Right lobe of liver (tissue), 6 donors: Measurements from ENCODE around the gene BTC. TPM values are rescaled to one million over a fixed set of nuclear protein-coding genes. Genes with fewer than 3 reads are reported as not detected.
"Not testable (repeated sequence)": the region's sequence is repeated elsewhere in the genome, so short reads cannot be mapped to it uniquely, and the experiment has no call there.

ENCODE experiments used
- ATAC-seq, 4 donors: fragments of 200-7000 bp; cut with Tn5 transposase; one replicate each; pipeline ENCODE4 v1.9.1; 2020; ENCODE audit warnings: mild to moderate bottlenecking in 4 of 4, moderate library complexity in 4 of 4
- DNase-seq, 3 donors: peaks; one replicate each; pipeline ENCODE4 v3.0.0-alpha.2; 2020
- H3K27ac ChIP-seq, 3 donors: fragments of 200-600 bp; one replicate each; pipeline ENCODE4 v1.8.0; 2022
- H3K27me3 ChIP-seq, 2 donors: fragments of 200-600 bp; one replicate each; pipeline ENCODE4 v1.8.0; 2022
- H3K36me3 ChIP-seq, 4 donors: fragments of 200-600 bp; sonication (generic) in 1 of 4; one replicate each; pipeline versions ENCODE4 v1.5.1 to v1.8.0; 2017 to 2022; ENCODE audit warnings: control low read depth in 1 of 4
- H3K4me1 ChIP-seq, 4 donors: fragments of 200-600 bp; sonication (generic) in 1 of 4; one replicate each; pipeline versions ENCODE4 v1.5.1 to v1.8.0; 2017 to 2022; ENCODE audit warnings: control low read depth in 1 of 4
- H3K4me3 ChIP-seq, 3 donors: fragments of 200-600 bp; one replicate each; pipeline ENCODE4 v1.8.0; 2022
- H3K9me3 ChIP-seq, 4 donors: fragments of 200-600 bp; sonication (generic) in 1 of 4; one replicate each; pipeline versions ENCODE4 v1.5.1 to v1.8.0; 2017 to 2022; ENCODE audit warnings: control low read depth in 1 of 4
- CTCF ChIP-seq, 4 donors: fragments of 200-600 bp in 3 of 4; fragments of 450-650 bp in 1 of 4; IDR thresholded peaks; one replicate each; pipeline versions ENCODE4 v1.5.1 to v1.8.0; 2016 to 2022; ENCODE audit warnings: antibody characterized with exemption in 4 of 4, mild to moderate bottlenecking in 2 of 4
- POLR2A ChIP-seq: fragments of 450-650 bp; IDR thresholded peaks from one replicate; pipeline ENCODE4 v1.6.1; 2017; ENCODE audit warnings: antibody characterized with exemption, mild to moderate bottlenecking
- WGBS: methylation state at CpG from one replicate; pipeline ENCODE4 v1.1.6; 2018; ENCODE audit warnings: low coverage, low lambda C conversion rate; ENCODE audit not compliant: insufficient coverage; ENCODE audit errors: missing lambda C conversion rate; 5-methylcytosine and 5-hydroxymethylcytosine counted together
- intact Hi-C, 2 donors: fragments of 100-400 bp; cut with DNase I; formaldehyde crosslinking; loops; one replicate each; pipeline versions ENCODE4 v1.11.2 to v1.14.1; 2022
- total RNA-seq, 6 experiments: library from RNA; depleted of rRNA in 2 of 6; stranded (reverse); fragments of >200 nt in 2 of 6; fragmentation: NEBNext Ultra II Directional in 3 of 6; extraction: Animal tissue kit (Norgen Biotek cat#: 25700) in 3 of 6; gene quantifications; one replicate each; pipeline versions ENCODE4 v1.1.0 to v1.2.4, GENCODE V29; 2016 to 2023
- donor health status: DM: no; HTN: yes; CAD: no.
- donor health status: DM: no; HTN: no; CAD: no.
- donor health status: DM: no; HTN: no; CAD: no.
- donor health status: DM: no; HTN: yes; CAD: no.
- donor health status: DM: no; HTN: yes; CAD: no.

Gene BTC
- total RNA-seq, 6 experiments from 2014 or later: 0.26 to 0.95 (median 0.49) TPM

- 18% methylated on average over 1 of the region's 1 CpG for WGBS
- Histone ChIP-seq H3K36me3 (no peaks in the 10 kb centered on the region), H3K9me3 (no peaks in the 10 kb centered on the region), H3K4me1 (no peaks in the 10 kb centered on the region), H3K4me3 (no peak overlapping the region), H3K27ac (no peak overlapping the region), H3K27me3 (no peaks in the 10 kb centered on the region)
- ATAC-seq (no peak), DNase-seq (no peak)
- no peak for TF ChIP-seq POLR2A
- TF ChIP-seq CTCF (IDR thresholded peaks at IDR 0.05): no peak
- intact Hi-C loops: no loop called here
Measured at GRCh38 chr4:74823194-74823593, 28.9 kb upstream of the BTC start.

GRCh38 chr4:74822603-74823002 lies 28.3 kb upstream of the BTC start:
- 67% methylated on average over 2 of the region's 2 CpGs for WGBS

GRCh38 chr4:74821541-74821940 lies 27.2 kb upstream of the BTC start:
- intact Hi-C loops: no loop called here

More at GRCh38 chr4:74822603-74823002, 28.3 kb upstream of the BTC start:
- intact Hi-C loops: no loop called here
- Histone ChIP-seq H3K4me1 (no peaks in the 10 kb centered on the region), H3K27me3 (no peaks in the 10 kb centered on the region), H3K9me3 (no peaks in the 10 kb centered on the region), H3K36me3 (no peaks in the 10 kb centered on the region), H3K27ac (no peak overlapping the region), H3K4me3 (no peak overlapping the region)
- DNase-seq (no peak), ATAC-seq (no peak)
- TF ChIP-seq POLR2A: no peak
- no peak for TF ChIP-seq CTCF (IDR thresholded peaks at IDR 0.05)

GRCh38 chr4:74814052-74814451 lies 19.7 kb upstream of the BTC start:
- Histone ChIP-seq H3K4me3 (no peak overlapping the region), H3K36me3 (no peaks in the 10 kb centered on the region), H3K9me3 (no peaks in the 10 kb centered on the region), H3K4me1 (no peaks in the 10 kb centered on the region), H3K27ac (no peak overlapping the region), H3K27me3 (no peaks in the 10 kb centered on the region)
- ATAC-seq (no peak), DNase-seq (no peak)
- intact Hi-C loops: no loop called here
- TF ChIP-seq CTCF (IDR thresholded peaks at IDR 0.05) (no peak), POLR2A (no peak)

More at GRCh38 chr4:74821541-74821940, 27.2 kb upstream of the BTC start:
- no peaks in the 10 kb centered on the region for H3K27me3 ChIP-seq
- DNase-seq: no peak
- H3K4me3 ChIP-seq: no peak overlapping the region
- H3K4me1 ChIP-seq: no peaks in the 10 kb centered on the region
- ATAC-seq: no peak
- TF ChIP-seq CTCF (IDR thresholded peaks at IDR 0.05): no peak
- H3K36me3 ChIP-seq: no peaks in the 10 kb centered on the region
- H3K9me3 ChIP-seq: no peaks in the 10 kb centered on the region
- no peak overlapping the region for H3K27ac ChIP-seq

GRCh38 chr4:74812056-74812455 lies 17.7 kb upstream of the BTC start:
- H3K9me3 ChIP-seq, H3K4me3 ChIP-seq, H3K27me3 ChIP-seq, H3K4me1 ChIP-seq, H3K36me3 ChIP-seq, H3K27ac ChIP-seq, intact Hi-C loops, DNase-seq, ATAC-seq: not testable (repeated sequence)
- 64% methylated on average over 2 of the region's 3 CpGs for WGBS
